Epidermal melanocyte (primary cell): ENCODE measurements around the gene BICDL2.
A peak's percentile ranks its signal among the peaks of the same experiment; 100 is the strongest.
"Not testable (repeated sequence)": the region's sequence is repeated elsewhere in the genome, so short reads cannot be mapped to it uniquely, and the experiment has no call there.

Source experiments
- DNase-seq: peaks from one replicate; pipeline ENCODE4 v3.0.0; 2011; ENCODE audit warnings: low spot score; ENCODE audit not compliant: insufficient read length

The BICDL2 gene

DNA sequence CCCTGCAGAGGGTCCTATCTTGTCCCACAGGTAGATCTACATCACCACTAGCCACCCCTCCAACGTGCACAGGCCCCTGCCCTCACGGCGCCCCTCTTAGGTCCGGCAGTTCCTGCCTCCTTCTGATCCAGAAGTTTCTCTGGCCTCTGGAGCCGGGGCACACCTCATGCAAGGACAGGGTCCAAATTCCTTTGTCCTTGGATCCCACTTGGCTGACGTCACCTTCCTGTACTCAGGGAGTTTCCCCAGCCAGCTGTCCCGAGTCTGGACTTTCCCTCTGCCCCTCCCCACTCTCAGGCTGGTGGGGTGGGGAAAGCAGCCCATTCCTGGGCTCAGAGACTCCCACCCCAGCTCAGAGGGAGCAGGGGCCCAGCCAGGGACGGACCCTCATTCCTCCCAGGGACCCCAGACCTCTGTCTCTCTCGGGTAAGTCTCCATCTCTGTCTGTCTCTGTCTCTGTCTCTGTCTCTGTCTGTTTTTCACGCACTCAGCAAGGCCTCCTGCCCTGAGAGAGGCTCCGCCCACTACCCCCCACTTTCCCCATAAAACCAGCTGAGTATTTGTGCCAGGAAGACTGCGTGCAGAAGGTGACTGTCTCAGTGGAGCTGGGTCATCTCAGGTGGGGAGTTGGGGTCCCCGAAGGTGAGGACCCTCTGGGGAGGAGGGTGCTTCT, 28.5 kb upstream of the BICDL2 start, which contains the start of gene IL32:
TSS of gene IL32 (plus strand) at position 572 of the 673 bp plus-strand sequence. CDS start 172 bp downstream, outside the sequence.
- DNase-seq: no peak

DNA sequence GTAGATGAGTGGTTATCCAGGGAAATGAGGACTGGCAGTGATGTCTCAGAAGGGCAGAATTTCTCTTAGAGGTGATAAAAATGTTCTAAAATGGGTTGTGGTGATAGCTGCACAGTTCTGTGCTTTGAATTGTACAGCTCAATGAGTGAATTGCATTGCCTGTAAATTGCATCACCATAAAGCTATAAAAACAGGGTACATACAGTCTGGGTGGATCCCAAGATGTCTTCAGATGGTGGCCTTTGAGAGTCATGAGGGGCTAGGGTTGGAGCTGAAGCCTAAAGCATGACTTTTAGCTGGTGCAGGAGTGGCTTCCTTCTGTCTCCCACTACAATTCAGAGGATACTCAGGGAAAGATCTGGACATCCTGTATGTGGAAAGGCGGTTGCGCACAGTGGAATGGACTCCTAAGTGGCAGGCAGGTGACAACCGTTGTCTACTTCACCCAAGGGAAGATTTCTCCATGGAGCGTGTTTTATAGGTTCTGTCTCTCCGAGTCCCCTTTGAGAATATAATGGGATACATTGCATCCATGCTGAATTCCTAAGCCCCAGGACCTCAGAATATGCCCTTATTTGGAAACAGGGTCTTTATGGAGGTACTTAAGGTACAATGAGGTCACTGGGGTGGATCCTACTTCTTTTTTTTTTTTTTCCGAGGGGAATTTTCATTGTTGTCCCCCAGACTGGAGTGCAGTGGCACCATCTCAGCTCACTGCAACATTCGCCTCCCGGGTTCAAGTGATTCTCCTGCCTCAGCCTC, 27.1 kb upstream of the BICDL2 start:
- DNase-seq: no peak

DNA sequence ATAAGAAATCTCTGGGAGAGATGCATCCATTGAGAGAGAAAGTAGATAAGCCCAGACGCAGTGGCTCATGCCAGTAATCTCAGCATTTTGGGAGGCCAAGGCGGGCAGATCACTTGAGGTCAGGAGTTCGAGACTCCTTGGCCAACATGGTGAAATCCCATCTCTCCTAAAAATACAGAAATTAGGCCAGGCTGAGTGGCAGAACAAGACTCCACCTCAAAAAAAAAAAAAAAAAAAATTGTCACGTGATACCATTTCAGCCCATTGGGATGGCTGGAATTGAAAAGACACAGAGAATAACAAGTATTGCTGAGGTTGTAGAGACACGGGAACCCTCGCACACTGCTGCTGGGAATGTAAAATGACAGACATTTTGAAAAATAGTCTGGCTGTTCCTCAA, 25.8 kb upstream of the BICDL2 start:
- DNase-seq: no peak

DNA sequence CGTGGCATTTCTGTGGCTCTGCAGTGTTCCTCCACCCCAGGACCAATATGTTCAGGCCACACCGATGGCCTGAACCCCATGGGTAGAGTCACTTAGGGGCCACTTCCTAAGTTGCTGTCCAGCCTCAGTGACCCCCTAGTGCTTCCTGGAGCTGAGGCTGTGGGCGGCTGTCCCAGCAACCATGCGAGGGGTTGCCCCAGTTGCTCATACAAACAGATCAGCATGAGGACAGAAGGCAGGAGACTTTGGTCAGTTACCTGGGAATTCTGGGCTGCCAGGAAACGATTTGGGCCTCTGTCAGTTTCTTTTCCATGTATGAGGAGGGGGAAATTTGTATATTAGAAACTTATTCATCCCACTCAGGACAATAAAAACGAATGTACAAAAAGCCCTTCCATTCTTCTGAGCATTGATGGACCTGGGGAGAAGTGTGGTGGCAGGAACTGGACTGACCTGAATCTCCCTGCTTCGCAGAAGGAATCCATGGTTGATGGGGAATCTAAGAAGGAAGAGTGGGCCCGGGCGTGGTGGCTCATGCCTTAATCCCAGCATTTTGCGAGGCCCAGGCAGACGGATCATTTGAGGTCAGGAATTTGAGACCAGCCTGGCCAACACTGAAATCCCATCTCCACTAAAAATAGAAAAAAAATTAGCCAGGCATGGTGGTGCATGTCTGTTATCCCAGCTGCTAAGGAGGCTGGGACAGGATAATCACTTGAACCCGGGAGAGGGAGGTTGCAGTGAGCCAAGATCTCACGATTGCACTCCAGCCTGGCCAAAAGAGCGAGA, 23.8 kb upstream of the BICDL2 start:
- DNase-seq: no peak

DNA sequence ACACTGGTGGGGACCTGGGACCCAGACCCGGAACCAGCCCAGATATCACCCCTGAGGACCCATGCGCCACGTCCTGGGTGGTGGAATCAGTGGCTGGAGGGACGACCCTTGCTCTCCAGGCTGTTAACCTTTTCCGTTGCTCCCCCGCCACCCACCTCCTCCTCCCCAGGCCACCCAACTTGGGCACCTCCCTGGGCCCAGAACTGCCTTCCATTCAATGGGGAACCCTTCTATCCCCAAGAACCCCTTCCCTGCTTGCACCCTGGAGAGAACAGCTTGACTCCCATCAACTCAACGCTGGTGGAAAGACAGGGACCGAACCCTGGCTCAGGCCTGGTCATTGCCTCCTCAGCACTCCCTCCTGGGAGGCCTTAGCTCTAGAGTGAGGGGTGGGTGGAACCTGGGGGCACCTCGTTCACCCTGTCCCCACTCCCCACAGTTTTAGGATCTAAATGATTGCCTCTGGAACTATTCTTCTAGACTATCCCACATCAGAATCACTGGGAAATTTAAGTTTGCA, 23.0 kb upstream of the BICDL2 start:
- no peak for DNase-seq

DNA sequence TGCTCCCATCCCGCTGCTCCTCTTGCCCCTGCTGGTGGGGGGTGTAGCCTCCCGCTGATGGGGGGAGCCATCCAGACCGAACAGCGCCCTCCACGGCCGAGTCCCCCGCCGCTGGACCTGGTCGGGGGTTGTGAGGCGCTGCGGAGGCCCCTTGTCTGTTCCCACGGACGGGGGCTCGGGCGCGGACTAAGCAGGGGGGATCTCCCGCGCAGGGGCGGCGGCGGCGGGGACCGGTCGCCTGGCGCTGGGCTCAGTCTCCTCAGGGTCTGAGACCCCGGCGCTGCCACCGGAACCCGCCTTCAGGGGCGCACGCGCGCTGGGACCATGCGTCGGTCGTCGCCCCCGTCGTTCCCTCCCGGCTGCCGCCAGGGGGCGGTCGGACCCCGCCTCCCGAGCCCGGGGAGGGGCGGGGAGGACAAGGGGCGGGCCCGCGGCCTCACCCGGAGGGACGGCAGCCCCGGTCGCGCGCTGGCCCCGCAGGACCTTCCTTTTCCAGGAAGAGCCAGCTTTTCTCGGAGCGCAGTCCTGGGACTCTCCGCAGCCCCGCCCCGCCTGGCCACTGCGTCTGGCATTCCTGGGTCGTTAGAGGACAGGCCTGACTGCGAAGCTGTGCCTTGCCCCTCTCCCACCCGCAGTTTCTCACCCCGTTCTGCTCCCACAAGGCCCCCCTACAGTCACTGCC, 22.4 kb upstream of the BICDL2 start:
- peak; percentile 85 for DNase-seq

DNA sequence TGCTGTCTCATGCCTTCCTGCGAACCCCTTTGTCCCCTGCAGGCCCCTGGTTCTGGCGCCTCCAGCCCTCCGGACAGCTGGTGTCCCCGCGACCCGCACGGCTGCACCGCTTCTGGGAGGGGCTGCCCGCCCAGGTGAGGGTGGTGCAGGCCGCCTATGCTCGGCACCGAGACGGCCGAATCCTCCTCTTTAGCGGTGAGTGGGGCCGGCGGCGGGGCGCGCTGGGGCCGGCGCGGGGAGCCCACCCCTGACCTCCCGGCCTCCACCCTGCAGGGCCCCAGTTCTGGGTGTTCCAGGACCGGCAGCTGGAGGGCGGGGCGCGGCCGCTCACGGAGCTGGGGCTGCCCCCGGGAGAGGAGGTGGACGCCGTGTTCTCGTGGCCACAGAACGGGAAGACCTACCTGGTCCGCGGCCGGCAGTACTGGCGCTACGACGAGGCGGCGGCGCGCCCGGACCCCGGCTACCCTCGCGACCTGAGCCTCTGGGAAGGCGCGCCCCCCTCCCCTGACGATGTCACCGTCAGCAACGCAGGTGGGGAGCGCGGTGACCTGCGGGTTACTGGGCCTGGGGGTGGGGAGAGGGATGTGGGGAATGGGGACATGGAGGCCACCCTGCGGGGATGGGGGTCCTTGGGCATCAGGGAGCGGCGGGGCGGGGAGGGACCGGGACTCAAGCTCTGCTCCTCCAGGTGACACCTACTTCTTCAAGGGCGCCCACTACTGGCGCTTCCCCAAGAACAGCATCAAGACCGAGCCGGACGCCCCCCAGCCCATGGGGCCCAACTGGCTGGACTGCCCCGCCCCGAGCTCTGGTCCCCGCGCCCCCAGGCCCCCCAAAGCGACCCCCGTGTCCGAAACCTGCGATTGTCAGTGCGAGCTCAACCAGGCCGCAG, 21.6 kb upstream of the BICDL2 start:
- no peak for DNase-seq

DNA sequence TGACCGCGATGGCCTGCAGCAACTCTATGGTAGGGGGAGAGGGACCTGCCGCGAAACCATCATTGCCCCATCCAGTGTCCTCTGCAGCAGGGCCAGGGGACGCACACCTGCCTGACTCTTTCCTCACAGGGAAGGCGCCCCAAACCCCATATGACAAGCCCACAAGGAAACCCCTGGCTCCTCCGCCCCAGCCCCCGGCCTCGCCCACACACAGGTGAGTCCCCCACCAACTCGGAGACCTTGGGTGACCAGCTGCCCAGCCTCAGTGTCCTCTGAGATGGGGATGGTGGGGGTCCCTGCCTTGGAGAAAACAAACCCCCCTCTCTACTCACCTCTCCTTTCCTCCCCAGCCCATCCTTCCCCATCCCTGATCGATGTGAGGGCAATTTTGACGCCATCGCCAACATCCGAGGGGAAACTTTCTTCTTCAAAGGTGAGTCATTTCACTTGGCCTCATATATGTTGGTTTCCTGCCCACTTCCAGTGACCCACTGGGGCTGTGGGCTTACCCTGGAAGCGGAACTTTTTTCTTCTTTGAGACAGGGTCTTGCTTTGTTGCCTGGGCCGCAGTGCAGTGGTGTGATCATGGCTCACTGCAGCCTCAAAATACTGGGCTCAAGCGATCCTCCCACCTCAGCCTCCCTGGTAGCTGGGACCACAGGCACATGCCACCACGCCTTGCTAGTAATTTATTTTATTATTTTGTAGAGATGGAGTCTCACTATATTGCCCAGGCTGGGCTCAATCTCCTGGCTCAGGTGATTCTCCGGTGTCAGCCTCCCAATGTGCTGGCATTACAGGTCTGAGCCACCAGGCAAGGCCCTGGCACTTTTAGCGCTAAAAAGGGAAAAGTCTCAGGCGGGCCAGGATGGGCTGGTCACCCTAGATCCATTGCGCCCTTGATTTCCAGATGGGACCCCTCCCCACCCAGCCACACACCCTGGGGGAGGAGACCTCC, 20.7 kb upstream of the BICDL2 start:
- DNase-seq: no peak

DNA sequence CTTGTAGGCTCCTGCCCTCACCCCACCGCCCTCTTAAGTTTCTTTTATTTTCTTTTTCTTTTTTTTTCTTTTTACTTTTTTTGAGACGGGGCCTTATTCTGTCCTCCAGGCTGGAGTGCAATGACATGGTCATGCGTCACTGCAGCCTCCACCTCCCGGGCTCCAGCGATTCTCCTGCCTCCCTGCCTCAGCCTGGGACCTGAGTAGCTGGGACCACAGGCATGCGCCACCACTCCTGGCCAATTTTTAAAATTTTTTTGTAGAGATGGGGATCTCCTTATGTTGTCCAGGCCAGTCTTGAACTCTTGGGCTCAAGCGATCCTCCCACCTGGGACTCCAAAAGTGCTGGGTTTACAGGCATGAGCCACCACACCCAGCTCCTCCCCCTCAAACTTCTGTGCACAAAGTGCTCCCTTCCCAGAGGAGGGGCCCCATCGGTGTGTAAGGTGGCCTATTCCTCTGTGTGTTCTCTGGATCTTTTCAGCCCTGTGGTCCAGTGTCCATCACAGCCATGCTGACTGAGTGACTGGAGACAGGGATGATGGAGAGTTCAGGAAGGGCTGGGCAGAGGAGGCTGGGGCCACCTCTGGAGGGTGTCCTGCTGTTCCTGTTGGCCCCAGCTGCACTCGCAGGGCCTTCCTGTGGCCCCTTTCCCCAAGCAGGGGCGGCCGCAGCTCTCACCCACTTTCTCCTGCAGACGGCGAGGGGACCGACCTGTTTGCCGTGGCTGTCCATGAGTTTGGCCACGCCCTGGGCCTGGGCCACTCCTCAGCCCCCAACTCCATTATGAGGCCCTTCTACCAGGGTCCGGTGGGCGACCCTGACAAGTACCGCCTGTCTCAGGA, 19.8 kb upstream of the BICDL2 start:
- DNase-seq: no peak

DNA sequence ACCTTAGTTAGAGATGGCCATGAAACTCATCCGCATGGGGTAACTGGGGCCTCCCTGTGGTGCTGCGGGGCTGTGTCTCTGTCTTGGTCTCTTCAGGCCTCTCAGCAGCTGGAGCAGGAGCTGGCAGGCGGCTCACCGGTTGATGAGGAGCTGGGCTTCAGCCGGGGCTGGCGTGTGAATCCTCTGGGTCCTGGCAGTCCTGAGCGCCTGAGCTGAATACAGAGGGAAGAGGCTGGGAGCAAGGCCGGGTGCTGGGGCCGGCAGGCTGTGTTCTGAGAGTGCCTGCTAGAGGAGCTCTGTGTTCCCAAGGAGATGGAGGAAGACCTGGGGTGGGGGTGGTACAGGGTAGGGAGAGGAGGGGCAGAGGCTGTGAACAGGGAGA, 19.0 kb upstream of the BICDL2 start:
- DNase-seq: not testable (repeated sequence)

DNA sequence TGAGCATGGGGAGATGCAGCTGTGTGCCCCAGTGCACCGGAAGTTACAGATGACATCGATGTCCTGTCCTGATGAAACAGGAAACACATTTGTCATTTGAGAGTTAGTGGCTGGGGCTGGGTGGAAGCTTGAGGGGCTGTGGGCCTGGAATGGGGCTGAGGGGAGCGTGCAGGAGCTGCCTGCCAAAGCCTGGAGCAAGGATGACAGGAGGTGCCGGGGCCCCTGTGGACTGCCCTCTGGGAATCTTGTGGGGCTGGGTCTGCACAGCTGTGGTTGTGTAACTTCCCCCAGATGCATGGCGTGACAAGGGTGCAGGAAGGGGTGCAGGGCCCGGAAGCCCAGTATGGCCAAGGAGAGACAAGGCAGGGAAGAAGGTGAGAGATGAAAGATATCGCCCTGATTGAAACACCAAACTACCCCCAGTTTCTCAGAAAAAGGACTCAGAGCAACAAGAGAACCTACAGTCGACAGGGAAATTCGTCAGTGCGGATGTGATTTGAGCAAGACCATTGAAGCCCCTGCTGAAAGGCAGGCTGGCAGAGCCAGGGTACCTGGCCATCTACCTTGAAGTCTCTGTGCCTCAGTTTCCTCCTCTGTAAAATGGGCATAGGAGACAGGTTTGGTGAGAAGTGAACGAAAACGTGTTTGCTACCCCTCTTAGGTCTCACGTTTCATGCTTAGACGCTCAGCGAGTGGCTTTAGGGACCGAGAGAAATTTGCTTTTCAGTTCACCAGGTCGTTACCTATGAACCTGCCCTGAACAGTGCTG, 18.4 kb upstream of the BICDL2 start:
- DNase-seq: no peak

DNA sequence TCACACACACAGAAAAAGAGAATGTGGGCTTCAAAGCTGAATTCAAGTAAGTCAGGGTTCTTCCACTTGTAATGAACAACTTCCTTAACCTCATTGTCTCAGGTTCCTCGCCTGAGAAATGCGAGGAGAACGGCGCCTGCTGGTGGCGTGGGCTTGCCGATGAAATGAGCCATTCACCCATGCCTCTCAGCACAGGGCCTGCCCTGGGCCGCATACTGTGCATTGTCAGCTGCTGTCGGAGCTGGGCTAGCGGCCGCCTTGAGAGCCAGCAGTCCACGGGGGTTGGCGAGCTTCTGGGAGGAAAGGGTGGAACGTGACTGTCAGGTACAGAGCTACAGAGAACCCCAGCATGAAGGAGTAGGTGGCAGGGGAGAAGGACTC, 16.6 kb upstream of the BICDL2 start:
- DNase-seq: not testable (repeated sequence)

DNA sequence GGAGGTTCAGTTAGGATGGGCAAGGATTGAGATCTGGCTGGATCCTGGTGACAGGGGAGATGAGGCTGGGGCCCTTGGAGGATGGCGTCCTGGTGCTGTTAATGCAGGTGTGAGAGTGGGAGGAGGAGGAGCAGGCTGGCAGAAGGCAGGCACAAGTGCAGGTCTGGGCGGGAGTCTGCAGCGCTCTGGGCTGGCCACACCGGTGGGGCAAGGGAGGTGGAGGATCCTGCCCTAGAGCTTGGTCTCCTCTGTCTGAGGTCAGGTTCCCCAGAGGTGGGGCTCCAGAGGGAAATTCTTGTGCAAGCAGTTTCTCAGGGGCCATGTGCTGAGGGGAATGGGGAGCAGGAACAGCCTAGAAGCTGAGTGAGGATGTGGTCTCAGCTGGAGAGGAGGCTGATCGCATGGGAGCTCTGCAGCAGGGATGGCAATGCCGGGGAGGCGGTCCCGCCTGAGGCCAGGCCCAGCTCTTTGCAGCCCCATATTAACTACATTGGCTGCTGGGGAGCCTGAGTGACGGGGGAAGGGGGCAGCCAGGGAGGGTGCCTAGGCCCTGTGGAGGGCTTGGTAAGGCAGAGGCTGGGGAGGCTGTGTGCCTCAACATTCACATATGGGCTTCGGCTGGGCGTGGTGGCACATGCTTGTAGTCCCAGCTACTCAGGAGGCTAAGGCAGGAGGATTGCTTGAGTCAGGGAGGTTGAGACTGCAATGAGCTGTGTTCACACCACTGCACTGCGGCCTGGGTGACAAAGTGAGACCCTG, 16.0 kb upstream of the BICDL2 start:
- DNase-seq: not testable (repeated sequence)

DNA sequence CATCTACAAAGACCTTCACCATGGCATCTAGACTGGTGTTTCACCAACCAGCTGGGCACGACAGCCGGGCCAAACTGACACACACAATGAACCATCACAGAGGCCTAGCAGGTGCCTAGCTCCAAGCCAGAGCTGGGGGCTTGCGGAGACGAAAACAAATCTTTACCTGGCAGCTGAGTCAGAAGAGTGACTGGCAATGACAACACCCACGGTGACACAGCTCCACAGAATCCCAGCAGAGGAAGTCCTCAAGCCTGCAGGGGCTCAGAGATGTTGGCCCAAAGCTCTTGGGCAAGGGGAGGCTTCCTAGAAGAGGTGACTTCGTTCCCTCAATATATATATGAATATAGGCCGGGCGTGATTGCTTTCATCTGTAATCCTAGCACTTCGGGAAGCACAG, 14.8 kb upstream of the BICDL2 start:
- no peak for DNase-seq

DNA sequence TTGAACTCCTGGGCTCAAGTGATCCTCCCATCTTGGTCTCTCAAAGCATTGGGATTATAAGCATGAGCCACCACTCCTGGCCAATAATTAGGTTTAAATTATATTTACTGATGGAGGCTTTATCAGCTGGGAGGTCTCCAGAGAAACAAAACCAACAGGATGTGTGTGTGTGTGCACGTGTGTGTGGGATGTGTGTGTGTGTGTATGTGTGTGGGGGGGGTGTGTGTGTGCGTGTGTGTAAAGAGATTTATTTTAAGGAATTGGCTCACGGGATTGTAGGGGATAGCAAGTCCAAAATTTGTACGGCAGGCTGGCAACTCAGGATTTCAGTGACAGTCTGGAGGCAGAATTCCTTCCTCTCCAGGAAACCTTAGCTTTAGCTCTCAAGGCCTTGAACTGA, 14.3 kb upstream of the BICDL2 start:
- no peak for DNase-seq

DNA sequence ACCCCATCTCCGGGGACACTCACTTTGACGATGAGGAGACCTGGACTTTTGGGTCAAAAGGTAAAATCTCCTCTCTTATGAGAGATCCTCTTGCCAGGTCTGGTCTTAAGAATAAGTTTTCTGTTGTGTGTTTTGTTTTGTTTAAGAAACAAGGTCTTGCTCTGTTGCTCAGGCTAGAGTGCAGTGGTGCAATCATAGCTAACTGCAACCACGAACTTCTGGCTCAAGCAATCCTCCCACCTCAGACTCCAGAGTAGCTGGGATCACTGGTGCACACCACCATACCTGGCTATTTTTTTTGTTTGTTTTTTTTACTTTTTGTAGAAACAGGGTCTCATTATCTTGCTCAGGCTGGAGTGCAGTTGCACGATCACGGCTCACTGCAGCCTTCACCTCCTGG, 13.7 kb upstream of the BICDL2 start:
- no peak for DNase-seq
